H1 (cell line): ENCODE results near the gene RHOBTB1. TPM values are rescaled to one million over a fixed set of nuclear protein-coding genes. Genes with fewer than 3 reads are reported as not detected.

Experiments
- CTCF ChIA-PET: fragments of 300-600 bp; sonication (Branson Sonifier 250); formaldehyde crosslinking; loops from one replicate; lab custom pipeline; 2021; ENCODE audit not compliant: partially characterized antibody; lab: Charles Lee
- POLR2A ChIA-PET: fragments of 300-600 bp; sonication (Branson Sonifier 250); formaldehyde crosslinking; loops from one replicate; lab custom pipeline; 2021; ENCODE audit warnings: inconsistent platforms; ENCODE audit not compliant: partially characterized antibody; lab: Charles Lee
- DNase-seq, 2 experiments: peaks; one replicate each; pipeline versions ENCODE4 v3.0.0 to v3.0.0-alpha.2; 2010 to 2022; ENCODE audit warnings: low spot score in 2 of 2, low read depth in 1 of 2, mixed read lengths in 1 of 2
- FAIRE-seq: peaks from 2 replicates; lab custom pipeline; 2011; peaks lifted over from hg19 to GRCh38; lab: Jason Lieb, UNC
- H2AFZ ChIP-seq: 2 replicates; pipeline ENCODE4 v1.8.1; 2012; ENCODE audit warnings: low read length, inconsistent platforms
- H2AK5ac ChIP-seq: 2 replicates; pipeline ENCODE4 v1.6.1; 2013; ENCODE audit warnings: low read depth, low read length
- H2BK120ac ChIP-seq: replicated peaks from 2 replicates; pipeline ENCODE3; 2013; ENCODE audit warnings: low read depth, low read length, inconsistent platforms
- H2BK12ac ChIP-seq: 2 replicates; pipeline ENCODE4 v1.6.1; 2013; ENCODE audit warnings: low read depth, low read length
- H2BK15ac ChIP-seq: 2 replicates; pipeline ENCODE4 v1.6.1; 2013; ENCODE audit warnings: low read length
- H2BK20ac ChIP-seq: 2 replicates; pipeline ENCODE4 v1.6.1; 2013; ENCODE audit warnings: low read length
- H2BK5ac ChIP-seq: 2 replicates; pipeline ENCODE4 v1.6.1; 2013; ENCODE audit warnings: low read depth, low read length
- H3K14ac ChIP-seq: 2 replicates; pipeline ENCODE4 v1.6.1; 2013; ENCODE audit warnings: inconsistent platforms; ENCODE audit not compliant: insufficient read length
- H3K18ac ChIP-seq: 2 replicates; pipeline ENCODE4 v1.6.1; 2013; ENCODE audit warnings: low read length; ENCODE audit errors: extremely low read depth
- H3K23ac ChIP-seq: 2 replicates; pipeline ENCODE4 v1.6.1; 2013; ENCODE audit warnings: inconsistent platforms; ENCODE audit not compliant: insufficient read length
- H3K23me2 ChIP-seq: 2 replicates; pipeline ENCODE4 v1.6.1; 2013; ENCODE audit warnings: low read depth, low read length
- H3K27ac ChIP-seq: 2 replicates; pipeline ENCODE4 v1.6.1; 2011; ENCODE audit warnings: low read depth, low read length, inconsistent platforms
- H3K27me3 ChIP-seq, 4 experiments: replicated peaks in 1 of 4; 1 replicate in 1 of 4; 2 replicates in 3 of 4; pipeline versions ENCODE4 v1.6.1 to v1.8.1; 2011 to 2013; ENCODE audit warnings: low read length in 3 of 4, mild to moderate bottlenecking in 3 of 4, inconsistent platforms in 2 of 4, mixed read lengths in 2 of 4, moderate library complexity in 1 of 4; ENCODE audit not compliant: control insufficient read depth in 3 of 4, insufficient read depth in 3 of 4; ENCODE audit errors: extremely low read depth in 1 of 4
- H3K36me3 ChIP-seq, 4 experiments: 2 replicates each; pipeline versions ENCODE4 v1.6.1 to v1.8.1; 2011 to 2013; ENCODE audit warnings: mild to moderate bottlenecking in 4 of 4, low read length in 3 of 4, moderate library complexity in 2 of 4, control low read depth in 1 of 4, inconsistent platforms in 1 of 4; ENCODE audit not compliant: insufficient read depth in 4 of 4, control insufficient read depth in 2 of 4
- H3K4ac ChIP-seq: replicated peaks from 2 replicates; pipeline ENCODE3; 2013; ENCODE audit warnings: low read length, low read depth, mixed read lengths, inconsistent platforms; ENCODE audit not compliant: insufficient read length
- H3K4me1 ChIP-seq, 4 experiments: replicated peaks in 1 of 4; 1 replicate in 1 of 4; 2 replicates in 3 of 4; pipeline versions ENCODE4 v1.6.1 to v1.8.1; 2011 to 2013; ENCODE audit warnings: low read length in 3 of 4, inconsistent platforms in 2 of 4, mixed read lengths in 1 of 4; ENCODE audit not compliant: insufficient read depth in 4 of 4, control insufficient read depth in 3 of 4
- H3K4me2 ChIP-seq, 2 experiments: 2 replicates each; pipeline versions ENCODE4 v1.6.1 to v1.8.1; 2011 to 2013; ENCODE audit warnings: low read depth in 2 of 2, low read length in 2 of 2, control low read depth in 1 of 2, inconsistent platforms in 1 of 2, mild to moderate bottlenecking in 1 of 2; ENCODE audit not compliant: insufficient read depth in 1 of 2
- H3K4me3 ChIP-seq, 4 experiments: fragments of 200-600, 300-600 bp in 1 of 4; sonication (generic), shearing (Covaris generic), sonication (Bioruptor Twin) in 1 of 4; 2 replicates each; pipeline versions ENCODE4 v1.5.1 to v1.8.1; 2011 to 2016; ENCODE audit warnings: low read length in 4 of 4, low read depth in 3 of 4, control low read depth in 2 of 4, inconsistent platforms in 2 of 4, mild to moderate bottlenecking in 2 of 4, mixed read lengths in 1 of 4, moderate library complexity in 1 of 4; ENCODE audit not compliant: insufficient read depth in 2 of 4; ENCODE audit errors: extremely low read depth in 1 of 4
- H3K56ac ChIP-seq: replicated peaks from 2 replicates; pipeline ENCODE3; 2013; ENCODE audit warnings: low read depth, mild to moderate bottlenecking, mixed read lengths, low read length, inconsistent platforms; ENCODE audit not compliant: insufficient read length
- H3K79me1 ChIP-seq: 2 replicates; pipeline ENCODE4 v1.6.1; 2013; ENCODE audit warnings: low read depth, low read length, control low read depth
- H3K79me2 ChIP-seq, 2 experiments: 2 replicates each; pipeline versions ENCODE4 v1.6.1 to v1.8.1; 2012 to 2013; ENCODE audit warnings: low read length in 2 of 2, mild to moderate bottlenecking in 2 of 2, inconsistent platforms in 1 of 2; ENCODE audit not compliant: insufficient read depth in 2 of 2, control insufficient read depth in 1 of 2
- H3K9ac ChIP-seq, 4 experiments: replicated peaks in 1 of 4; 1 replicate in 1 of 4; 2 replicates in 3 of 4; pipeline versions ENCODE4 v1.6.1 to v1.8.1; 2011 to 2013; ENCODE audit warnings: low read depth in 3 of 4, low read length in 3 of 4, control low read depth in 2 of 4, mild to moderate bottlenecking in 2 of 4, moderate library complexity in 2 of 4, inconsistent platforms in 1 of 4; ENCODE audit errors: extremely low read depth in 1 of 4
- H3K9me3 ChIP-seq, 2 experiments: 2 replicates each; pipeline versions ENCODE4 v1.6.1 to v1.8.1; 2012 to 2013; ENCODE audit warnings: mild to moderate bottlenecking in 2 of 2, moderate library complexity in 2 of 2, control low read depth in 1 of 2, inconsistent platforms in 1 of 2, low read depth in 1 of 2, low read length in 1 of 2, mixed read lengths in 1 of 2; ENCODE audit not compliant: insufficient read depth in 2 of 2
- H4K20me1 ChIP-seq, 2 experiments: replicated peaks in 1 of 2; 2 replicates each; pipeline versions ENCODE3 to v1.8.1; 2011 to 2013; ENCODE audit warnings: inconsistent platforms in 2 of 2, low read length in 2 of 2, mild to moderate bottlenecking in 1 of 2; ENCODE audit not compliant: insufficient read depth in 2 of 2, control insufficient read depth in 1 of 2
- H4K5ac ChIP-seq: 2 replicates; pipeline ENCODE4 v1.6.1; 2013; ENCODE audit warnings: low read length, low read depth, mixed read lengths, inconsistent platforms; ENCODE audit not compliant: insufficient read length
- H4K8ac ChIP-seq: 2 replicates; pipeline ENCODE4 v1.8.0; 2013; ENCODE audit warnings: mild to moderate bottlenecking, moderate library complexity, low read length, inconsistent platforms; ENCODE audit not compliant: insufficient read depth; ENCODE audit errors: extremely low read depth
- H4K91ac ChIP-seq: replicated peaks from 2 replicates; pipeline ENCODE3; 2013; ENCODE audit warnings: low read length, mixed read lengths, inconsistent platforms; ENCODE audit not compliant: insufficient read length
- CEBPB ChIP-seq: IDR thresholded peaks from 2 replicates; pipeline ENCODE4 v1.6.1; 2012; ENCODE audit warnings: low read depth, low read length
- CREB1 ChIP-seq: IDR thresholded peaks from 2 replicates; pipeline ENCODE4 v1.6.1; 2012; ENCODE audit warnings: inconsistent platforms
- CTBP2 ChIP-seq: IDR thresholded peaks from 2 replicates; pipeline ENCODE4 v1.7.0; 2011; ENCODE audit warnings: borderline replicate concordance, mild to moderate bottlenecking, moderate library complexity, mixed read lengths, low read length; ENCODE audit not compliant: insufficient read depth, insufficient read length
- KDM4A ChIP-seq: IDR thresholded peaks from one replicate; pipeline ENCODE4 v1.7.1; 2012; ENCODE audit warnings: low read depth, mild to moderate bottlenecking, moderate library complexity, low read length, inconsistent platforms; ENCODE audit not compliant: severe bottlenecking
- RBBP5 ChIP-seq: IDR thresholded peaks from 2 replicates; pipeline ENCODE4 v1.7.1; 2012; ENCODE audit warnings: low read depth, mild to moderate bottlenecking, inconsistent platforms, low read length, moderate library complexity, borderline replicate concordance
- SRF ChIP-seq: IDR thresholded peaks from 2 replicates; pipeline ENCODE4 v1.6.1; 2011; ENCODE audit warnings: mild to moderate bottlenecking, low read depth, low read length, moderate library complexity
- TCF12 ChIP-seq: IDR thresholded peaks from 2 replicates; pipeline ENCODE4 v1.6.1; 2011; ENCODE audit warnings: low read depth, mild to moderate bottlenecking, low read length
- WGBS, 2 experiments: shearing (Covaris generic) in 1 of 2; methylation state at CpG; one replicate each; pipeline versions ENCODE4 v1.1.6 to v1.1.7; 2013 to 2015; ENCODE audit warnings: low lambda C conversion rate in 2 of 2, mixed read lengths in 2 of 2, inconsistent platforms in 1 of 2, low coverage in 1 of 2, missing lambda C conversion rate in 1 of 2; ENCODE audit not compliant: insufficient replicate concordance in 2 of 2, insufficient coverage in 1 of 2, insufficient read length in 1 of 2; ENCODE audit errors: extremely low coverage in 1 of 2, missing lambda C conversion rate in 1 of 2; 5-methylcytosine and 5-hydroxymethylcytosine counted together
- polyA plus RNA-seq, 7 experiments: library from polyadenylated mRNA; depleted of rRNA in 3 of 7; stranded (reverse) in 5 of 7; unstranded in 2 of 7; fragments of >200 nt in 5 of 7; fragments of 200-250 nt in 2 of 7; gene quantifications; 1 replicate in 5 of 7; 2 replicates in 1 of 7; 4 replicates in 1 of 7; pipeline versions ENCODE4 v1.2.1 to v1.2.3, GENCODE V29; 2011 to 2013; ENCODE audit warnings: missing spikeins in 2 of 7, mixed read lengths in 2 of 7
- total RNA-seq: library from RNA; stranded (reverse); fragmentation: NEBNext Ultra II Directional; extraction: Animal tissue kit (Norgen Biotek cat#: 25700); gene quantifications from 2 replicates; pipeline ENCODE4 v1.2.1, GENCODE V29; 2021
- TF ChIP-seq, protein P1 (sequence below): IDR thresholded peaks from 2 replicates; pipeline ENCODE4 v1.6.1; 2011; ENCODE audit warnings: low read depth, mild to moderate bottlenecking, low read length; ENCODE audit not compliant: insufficient read depth
- TF ChIP-seq, protein P2 (sequence below): IDR thresholded peaks from 2 replicates; pipeline ENCODE4 v1.6.1; 2011; ENCODE audit warnings: low read length, improper control_type of control experiment

Gene RHOBTB1
- total and polyA plus RNA-seq, 2 of the 8 experiments (the other 6 are each of a cell fraction or from before 2014, with no cell fraction given) = 6.1 to 7.4 TPM

DNA sequence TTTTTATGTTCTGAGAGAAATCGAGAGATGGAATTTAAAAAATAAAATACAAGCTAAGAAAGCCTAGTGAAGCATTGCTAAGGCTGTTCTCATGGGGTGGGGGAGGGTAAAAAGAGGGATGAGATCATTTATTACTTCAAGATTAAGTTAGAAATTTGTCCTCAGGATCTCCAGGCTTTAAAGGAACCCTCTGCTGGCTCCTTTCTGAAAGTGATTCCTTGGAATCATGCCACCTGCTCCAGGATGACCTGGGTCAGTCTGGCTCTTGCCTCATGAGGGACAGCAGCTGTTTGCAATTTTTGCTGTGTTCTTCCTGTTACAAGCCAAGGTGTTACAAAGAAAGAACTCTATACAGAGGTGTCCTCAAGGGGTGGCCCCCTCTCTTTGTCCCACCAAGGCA lies 95.9 kb downstream of the RHOBTB1 start:
- H3K9me3 ChIP-seq = peaks cover 0 to 2% of the 10 kb centered on the region in 2 experiments; a peak in 1 of 4 replicates
- no peak overlapping the region for H3K4me2 ChIP-seq
- H4K8ac ChIP-seq = no peak overlapping the region
- no peak overlapping the region for H3K14ac ChIP-seq
- no peak overlapping the region for H2BK5ac ChIP-seq
- H3K23me2 ChIP-seq = no peaks in the 10 kb centered on the region
- H4K91ac ChIP-seq = no peak overlapping the region
- no peaks in the 10 kb centered on the region for H3K36me3 ChIP-seq
- H3K4ac ChIP-seq = no peak overlapping the region
- no peak for DNase-seq
- H3K56ac ChIP-seq = no peak overlapping the region
- H3K9ac ChIP-seq = no peak overlapping the region
- no peak overlapping the region for H2BK120ac ChIP-seq
- H3K4me3 ChIP-seq = no peak overlapping the region
- H2BK15ac ChIP-seq = no peak overlapping the region
- no peaks in the 10 kb centered on the region for H3K79me2 ChIP-seq
- POLR2A ChIA-PET = no interaction called here
- no peak overlapping the region for H2BK12ac ChIP-seq
- no peak overlapping the region for H3K23ac ChIP-seq
- no peak overlapping the region for H3K18ac ChIP-seq
- no peak overlapping the region for H4K5ac ChIP-seq
- H2AFZ ChIP-seq = no peak overlapping the region
- H3K79me1 ChIP-seq = no peaks in the 10 kb centered on the region
- no peaks in the 10 kb centered on the region for H3K27me3 ChIP-seq
- H3K4me1 ChIP-seq = no peaks in the 10 kb centered on the region
- no peak overlapping the region for H2BK20ac ChIP-seq
- no peak overlapping the region for H2AK5ac ChIP-seq
- no peak overlapping the region; the same call in 1 of the 2 replicates for H3K27ac ChIP-seq
- CTCF ChIA-PET = interaction anchor here (1.5 to 2.4 kb wide), 2 partner anchors 67 to 342 kb away, joined by 3 to 7 read pairs; no protein-coding TSS in a partner anchor
- no peak for FAIRE-seq
- H4K20me1 ChIP-seq = no peaks in the 10 kb centered on the region
- WGBS, 2 experiments = 96 to 100% methylated on average over 1 of the region's 1 CpG
- TF ChIP-seq KDM4A (no peak), SRF (no peak), TCF12 (no peak), RBBP5 (no peak), CREB1 (no peak), CEBPB (no peak), CTBP2 (no peak)
- TF ChIP-seq, protein P1, sequence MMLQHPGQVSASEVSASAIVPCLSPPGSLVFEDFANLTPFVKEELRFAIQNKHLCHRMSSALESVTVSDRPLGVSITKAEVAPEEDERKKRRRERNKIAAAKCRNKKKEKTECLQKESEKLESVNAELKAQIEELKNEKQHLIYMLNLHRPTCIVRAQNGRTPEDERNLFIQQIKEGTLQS = no peak
- TF ChIP-seq, protein P2, sequence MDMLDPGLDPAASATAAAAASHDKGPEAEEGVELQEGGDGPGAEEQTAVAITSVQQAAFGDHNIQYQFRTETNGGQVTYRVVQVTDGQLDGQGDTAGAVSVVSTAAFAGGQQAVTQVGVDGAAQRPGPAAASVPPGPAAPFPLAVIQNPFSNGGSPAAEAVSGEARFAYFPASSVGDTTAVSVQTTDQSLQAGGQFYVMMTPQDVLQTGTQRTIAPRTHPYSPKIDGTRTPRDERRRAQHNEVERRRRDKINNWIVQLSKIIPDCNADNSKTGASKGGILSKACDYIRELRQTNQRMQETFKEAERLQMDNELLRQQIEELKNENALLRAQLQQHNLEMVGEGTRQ = no peak
